BLaER1 (cell line): ENCODE results near the gene HCFC1.

Source experiments
- H3K27ac ChIP-seq: shearing (Covaris generic); formaldehyde crosslinking; 2 replicates; pipeline ENCODE4 v1.8.1; 2022
- H3K27me3 ChIP-seq: shearing (Covaris generic); formaldehyde crosslinking; 2 replicates; pipeline ENCODE4 v1.8.1; 2022
- H3K36me3 ChIP-seq: shearing (Covaris generic); formaldehyde crosslinking; 2 replicates; pipeline ENCODE4 v1.8.1; 2022
- H3K4me1 ChIP-seq: shearing (Covaris generic); formaldehyde crosslinking; 2 replicates; pipeline ENCODE4 v1.8.1; 2022
- H3K4me2 ChIP-seq: shearing (Covaris generic); formaldehyde crosslinking; 2 replicates; pipeline ENCODE4 v1.8.1; 2022
- H3K4me3 ChIP-seq: shearing (Covaris generic); formaldehyde crosslinking; 2 replicates; pipeline ENCODE4 v1.8.1; 2022
- H3K9ac ChIP-seq: shearing (Covaris generic); formaldehyde crosslinking; 2 replicates; pipeline ENCODE4 v1.8.1; 2022
- H3K9me3 ChIP-seq: shearing (Covaris generic); formaldehyde crosslinking; 2 replicates; pipeline ENCODE4 v1.8.1; 2022
- H4K20me1 ChIP-seq: shearing (Covaris generic); formaldehyde crosslinking; 2 replicates; pipeline ENCODE4 v1.8.1; 2022
- Cebpa-rat ChIP-seq: shearing (Covaris generic); IDR thresholded peaks from 2 replicates; pipeline ENCODE4 v1.8.1; 2022

HCFC1 gene

DNA sequence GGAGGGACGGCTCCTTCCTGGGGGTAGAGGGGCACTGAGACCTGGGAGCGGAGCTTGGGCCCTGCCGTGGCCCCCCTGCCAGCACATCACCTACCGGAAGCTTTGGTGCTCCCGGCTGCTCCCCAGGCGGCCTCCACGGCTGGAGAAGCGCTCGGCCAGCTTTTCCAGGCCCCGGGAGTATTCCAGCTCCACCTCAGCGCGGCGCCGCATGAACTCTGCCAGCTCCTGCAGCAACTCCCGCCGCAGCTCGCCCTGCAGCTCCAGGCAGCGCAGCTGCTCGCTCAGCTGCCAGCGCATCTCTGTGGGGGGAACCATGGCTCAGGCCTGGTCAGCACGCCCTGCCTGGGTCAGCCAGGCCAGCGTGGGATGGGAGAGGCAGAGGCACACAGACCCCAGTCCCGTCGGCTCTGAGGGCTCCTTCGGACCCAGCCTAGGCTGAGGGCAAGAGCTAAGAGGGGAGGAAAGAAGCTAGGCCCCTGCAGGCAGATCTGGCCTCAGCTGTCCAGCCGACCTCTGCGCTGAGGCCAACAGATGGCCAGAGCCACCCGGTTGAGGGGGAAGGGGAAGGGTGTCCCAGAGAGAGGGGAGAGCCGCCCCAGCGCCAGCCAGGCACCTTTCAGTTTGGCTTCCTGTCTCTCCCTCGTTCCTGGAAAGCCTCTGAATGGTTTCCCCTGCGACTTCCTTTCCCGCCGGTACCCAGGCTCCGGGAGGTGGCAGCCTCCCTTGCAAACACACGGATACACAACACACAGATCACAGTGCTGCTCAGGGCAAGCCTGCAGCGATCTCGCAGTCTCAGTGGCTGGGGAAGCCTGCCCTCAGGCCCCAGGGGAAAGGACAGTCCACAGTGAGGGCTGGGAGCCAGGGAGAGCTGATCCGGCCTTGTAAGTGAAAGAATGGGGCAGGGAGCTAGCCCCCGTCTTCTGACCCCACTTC is 49.8 kb downstream of the HCFC1 start:
- Histone ChIP-seq H3K27me3 (peaks cover 91% of the 10 kb centered on the region), H3K4me3 (no peak overlapping the region), H3K4me2 (peak overlapping the region; percentile 99), H3K9ac (no peak overlapping the region), H3K4me1 (peaks cover 67% of the 10 kb centered on the region), H3K9me3 (no peaks in the 10 kb centered on the region), H3K36me3 (peaks cover 45% of the 10 kb centered on the region), H4K20me1 (peaks cover 100% of the 10 kb centered on the region), H3K27ac (peak overlapping the region; percentile 38; the same call in 1 of the 2 replicates)
- no peak for TF ChIP-seq Cebpa-rat

DNA sequence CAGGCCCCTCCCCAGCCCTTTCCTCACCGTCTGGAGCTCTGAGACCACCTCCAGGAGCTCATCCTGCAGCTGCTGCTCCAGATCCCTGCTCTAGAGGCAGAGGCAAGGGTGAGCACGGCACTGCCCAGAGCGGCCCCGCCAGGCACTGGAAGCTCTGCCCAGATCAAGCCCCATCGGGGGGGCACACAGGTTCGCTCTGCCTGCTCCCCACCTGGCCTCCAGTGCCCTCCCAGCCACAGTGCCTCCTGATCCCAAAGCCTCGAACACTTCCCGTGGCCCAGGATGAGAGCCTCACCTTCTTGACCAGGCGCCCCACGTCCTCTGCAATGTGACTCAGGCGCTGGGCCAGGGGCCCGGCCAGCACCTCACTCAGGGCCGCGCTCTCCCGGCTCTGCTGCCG is 50.5 kb downstream of the HCFC1 start:
- Histone ChIP-seq H3K4me3 (no peak overlapping the region), H3K9ac (no peak overlapping the region), H3K4me2 (no peak overlapping the region), H3K36me3 (peaks cover 52% of the 10 kb centered on the region), H3K9me3 (no peaks in the 10 kb centered on the region), H3K4me1 (peaks cover 60% of the 10 kb centered on the region), H4K20me1 (peaks cover 100% of the 10 kb centered on the region), H3K27me3 (peaks cover 98% of the 10 kb centered on the region), H3K27ac (0 out of 2 replicates have a peak overlapping the region, but pooled peaks have one; percentile 38)
- TF ChIP-seq Cebpa-rat = no peak

DNA sequence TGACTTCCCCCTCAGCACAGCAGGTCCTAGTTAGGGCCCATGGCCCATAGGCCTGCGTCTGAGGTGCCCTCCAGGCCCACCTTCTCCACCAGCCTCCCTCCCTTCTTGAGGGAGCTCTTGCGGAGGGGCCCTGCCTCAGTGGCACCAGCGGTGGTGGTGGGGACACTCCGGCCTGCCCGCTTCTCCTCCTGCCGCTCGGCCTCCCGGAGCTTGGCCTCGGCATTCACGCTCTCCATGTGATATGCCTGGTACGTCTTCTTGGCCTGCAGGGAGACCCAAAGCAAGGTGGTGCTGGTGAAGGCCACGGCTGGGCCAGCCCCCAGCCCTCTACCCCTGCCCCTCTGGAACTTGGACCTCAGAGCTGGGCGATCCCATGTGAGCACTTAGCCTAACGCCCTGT is 51.1 kb downstream of the HCFC1 start:
- Histone ChIP-seq H3K36me3 (peaks cover 55% of the 10 kb centered on the region), H3K27me3 (peaks cover 99% of the 10 kb centered on the region), H4K20me1 (peaks cover 100% of the 10 kb centered on the region), H3K9me3 (no peaks in the 10 kb centered on the region), H3K9ac (no peak overlapping the region), H3K4me2 (no peak overlapping the region), H3K4me1 (peaks cover 55% of the 10 kb centered on the region), H3K4me3 (no peak overlapping the region), H3K27ac (no peak overlapping the region)
- TF ChIP-seq Cebpa-rat = no peak

- Histone ChIP-seq H3K27ac (no peak overlapping the region), H3K36me3 (peaks cover 55% of the 10 kb centered on the region), H3K4me3 (no peak overlapping the region), H3K4me2 (no peak overlapping the region), H4K20me1 (peaks cover 94% of the 10 kb centered on the region), H3K27me3 (peaks cover 97% of the 10 kb centered on the region), H3K9ac (no peak overlapping the region), H3K4me1 (peaks cover 42% of the 10 kb centered on the region), H3K9me3 (no peaks in the 10 kb centered on the region)
- no peak for TF ChIP-seq Cebpa-rat
Observed at GRCh38 chrX:153919281-153919680, 52.3 kb downstream of the HCFC1 start.

- H3K4me1 ChIP-seq = peaks cover 28% of the 10 kb centered on the region
- H3K27me3 ChIP-seq = peaks cover 96% of the 10 kb centered on the region
- H3K9ac ChIP-seq = no peak overlapping the region
- no peak for TF ChIP-seq Cebpa-rat
- no peak overlapping the region for H3K4me3 ChIP-seq
- H3K27ac ChIP-seq = no peak overlapping the region
- no peak overlapping the region for H3K4me2 ChIP-seq
- H4K20me1 ChIP-seq = peaks cover 92% of the 10 kb centered on the region
- peaks cover 67% of the 10 kb centered on the region for H3K36me3 ChIP-seq
- H3K9me3 ChIP-seq = no peaks in the 10 kb centered on the region
Observed at GRCh38 chrX:153917869-153918268, 53.7 kb downstream of the HCFC1 start.

GRCh38 chrX:153913701-153914100 is 57.9 kb downstream of the HCFC1 start:
- Histone ChIP-seq H3K36me3 (peaks cover 63% of the 10 kb centered on the region), H3K9me3 (no peaks in the 10 kb centered on the region; the same call in 1 of the 2 replicates), H3K9ac (no peak overlapping the region), H3K27me3 (peaks cover 81% of the 10 kb centered on the region), H3K4me2 (no peak overlapping the region), H3K4me1 (peaks cover 9% of the 10 kb centered on the region), H3K27ac (no peak overlapping the region), H3K4me3 (no peak overlapping the region), H4K20me1 (peaks cover 67% of the 10 kb centered on the region)
- TF ChIP-seq Cebpa-rat = no peak

GRCh38 chrX:153913211-153913610 is 58.4 kb downstream of the HCFC1 start:
- no peak for TF ChIP-seq Cebpa-rat
- no peaks in the 10 kb centered on the region; the same call in 1 of the 2 replicates for H3K9me3 ChIP-seq

DNA sequence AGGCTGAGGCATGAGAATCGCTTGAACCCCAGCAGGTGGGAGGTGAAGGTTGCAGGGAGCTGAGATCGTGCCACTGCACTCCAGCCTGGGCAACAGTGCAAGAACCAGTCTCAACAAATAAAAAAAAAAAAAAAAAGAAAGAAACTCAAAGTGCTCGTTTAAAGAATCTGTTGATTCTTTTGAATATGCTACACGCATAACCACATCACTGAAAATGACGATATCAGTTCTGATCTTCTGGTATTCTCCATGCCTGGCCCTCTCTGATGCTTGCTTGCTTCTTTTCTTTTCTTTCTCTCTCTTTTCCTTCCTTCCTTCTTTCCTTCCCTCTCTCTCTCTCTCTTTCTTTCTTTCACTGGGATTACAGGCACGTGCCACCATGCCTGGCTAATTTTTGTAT is 59.8 kb downstream of the HCFC1 start:
- H3K27me3 ChIP-seq = peaks cover 75% of the 10 kb centered on the region
- TF ChIP-seq Cebpa-rat = no peak

More at GRCh38 chrX:153913211-153913610, 58.4 kb downstream of the HCFC1 start:
- Histone ChIP-seq H3K4me1 (peaks cover 11% of the 10 kb centered on the region), H3K27ac (no peak overlapping the region), H3K9ac (no peak overlapping the region), H3K4me2 (no peak overlapping the region), H3K36me3 (peaks cover 59% of the 10 kb centered on the region), H4K20me1 (peaks cover 65% of the 10 kb centered on the region), H3K27me3 (peaks cover 79% of the 10 kb centered on the region), H3K4me3 (no peak overlapping the region)

DNA sequence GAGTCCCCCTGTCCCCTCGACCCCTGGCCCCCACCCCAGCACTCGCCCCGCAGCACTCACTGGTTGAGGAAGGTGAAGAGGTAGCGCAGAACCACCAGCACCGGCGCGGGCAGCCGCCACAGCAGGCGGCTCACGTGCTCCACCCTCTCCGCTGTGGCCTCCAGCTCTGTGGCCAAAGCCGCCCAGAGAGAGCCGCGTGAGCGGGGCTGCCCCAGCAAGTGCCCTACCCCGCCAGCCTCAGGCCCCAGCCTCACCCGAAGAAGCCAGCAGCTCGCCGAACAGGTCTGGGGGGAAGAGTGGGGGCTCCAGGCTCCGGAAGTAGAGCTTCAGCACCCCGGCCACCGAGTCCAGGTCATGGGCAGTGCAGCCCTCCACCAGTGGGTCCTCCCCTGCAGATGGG is 61.2 kb downstream of the HCFC1 start:
- Histone ChIP-seq H3K27me3 (peaks cover 74% of the 10 kb centered on the region), H3K4me2 (no peak overlapping the region), H3K4me1 (peaks cover 30% of the 10 kb centered on the region), H3K4me3 (no peak overlapping the region), H3K9me3 (no peaks in the 10 kb centered on the region; the same call in 1 of the 2 replicates), H4K20me1 (peaks cover 65% of the 10 kb centered on the region), H3K36me3 (peaks cover 46% of the 10 kb centered on the region), H3K27ac (no peak overlapping the region), H3K9ac (no peak overlapping the region)
- TF ChIP-seq Cebpa-rat = no peak

More for the DNA sequence above, 59.8 kb downstream of the HCFC1 start:
- H4K20me1 ChIP-seq = peaks cover 65% of the 10 kb centered on the region
- no peak overlapping the region for H3K27ac ChIP-seq
- peaks cover 19% of the 10 kb centered on the region for H3K4me1 ChIP-seq
- H3K9me3 ChIP-seq = no peaks in the 10 kb centered on the region; the same call in 1 of the 2 replicates
- peaks cover 56% of the 10 kb centered on the region for H3K36me3 ChIP-seq
- no peak overlapping the region for H3K9ac ChIP-seq
- no peak overlapping the region for H3K4me3 ChIP-seq
- no peak overlapping the region for H3K4me2 ChIP-seq

GRCh38 chrX:153909980-153910360 is 61.6 kb downstream of the HCFC1 start:
- H3K27ac ChIP-seq = no peak overlapping the region
- TF ChIP-seq Cebpa-rat = no peak
- H3K9ac ChIP-seq = no peak overlapping the region
- H3K4me2 ChIP-seq = no peak overlapping the region
- no peak overlapping the region for H3K4me3 ChIP-seq
- peaks cover 64% of the 10 kb centered on the region for H4K20me1 ChIP-seq
- peaks cover 46% of the 10 kb centered on the region for H3K36me3 ChIP-seq
- H3K4me1 ChIP-seq = peaks cover 30% of the 10 kb centered on the region
- H3K27me3 ChIP-seq = peaks cover 72% of the 10 kb centered on the region
- H3K9me3 ChIP-seq = no peaks in the 10 kb centered on the region; the same call in 1 of the 2 replicates
